ENCODE measurements around the gene RPL22.

DNA sequence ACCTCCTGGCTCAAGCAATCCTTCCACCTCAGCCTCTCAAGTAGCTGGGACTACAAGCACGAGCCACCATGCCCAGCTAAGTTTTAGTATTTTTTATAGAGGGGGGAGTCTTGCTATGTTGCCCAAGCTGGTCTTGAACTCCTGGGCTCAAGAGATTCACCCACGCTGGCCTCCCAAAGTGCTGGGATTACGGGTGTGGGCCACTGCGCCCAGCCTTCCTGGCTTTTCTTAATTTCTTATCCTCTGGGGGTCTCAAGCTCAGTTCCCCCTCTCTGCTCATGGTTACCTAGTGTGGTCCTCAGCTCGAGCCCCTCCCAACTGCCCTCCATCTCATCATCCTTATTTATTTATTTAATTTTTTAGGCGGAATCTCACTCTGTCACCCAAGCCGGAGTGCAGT, 2.9 kb upstream of the RPL22 start:
- no peak for TF ChIP-seq POLR2AphosphoS5 (IDR thresholded peaks at IDR 0.05; ENCODE audit: low read depth, low read length)
- TF ChIP-seq, protein P1, sequence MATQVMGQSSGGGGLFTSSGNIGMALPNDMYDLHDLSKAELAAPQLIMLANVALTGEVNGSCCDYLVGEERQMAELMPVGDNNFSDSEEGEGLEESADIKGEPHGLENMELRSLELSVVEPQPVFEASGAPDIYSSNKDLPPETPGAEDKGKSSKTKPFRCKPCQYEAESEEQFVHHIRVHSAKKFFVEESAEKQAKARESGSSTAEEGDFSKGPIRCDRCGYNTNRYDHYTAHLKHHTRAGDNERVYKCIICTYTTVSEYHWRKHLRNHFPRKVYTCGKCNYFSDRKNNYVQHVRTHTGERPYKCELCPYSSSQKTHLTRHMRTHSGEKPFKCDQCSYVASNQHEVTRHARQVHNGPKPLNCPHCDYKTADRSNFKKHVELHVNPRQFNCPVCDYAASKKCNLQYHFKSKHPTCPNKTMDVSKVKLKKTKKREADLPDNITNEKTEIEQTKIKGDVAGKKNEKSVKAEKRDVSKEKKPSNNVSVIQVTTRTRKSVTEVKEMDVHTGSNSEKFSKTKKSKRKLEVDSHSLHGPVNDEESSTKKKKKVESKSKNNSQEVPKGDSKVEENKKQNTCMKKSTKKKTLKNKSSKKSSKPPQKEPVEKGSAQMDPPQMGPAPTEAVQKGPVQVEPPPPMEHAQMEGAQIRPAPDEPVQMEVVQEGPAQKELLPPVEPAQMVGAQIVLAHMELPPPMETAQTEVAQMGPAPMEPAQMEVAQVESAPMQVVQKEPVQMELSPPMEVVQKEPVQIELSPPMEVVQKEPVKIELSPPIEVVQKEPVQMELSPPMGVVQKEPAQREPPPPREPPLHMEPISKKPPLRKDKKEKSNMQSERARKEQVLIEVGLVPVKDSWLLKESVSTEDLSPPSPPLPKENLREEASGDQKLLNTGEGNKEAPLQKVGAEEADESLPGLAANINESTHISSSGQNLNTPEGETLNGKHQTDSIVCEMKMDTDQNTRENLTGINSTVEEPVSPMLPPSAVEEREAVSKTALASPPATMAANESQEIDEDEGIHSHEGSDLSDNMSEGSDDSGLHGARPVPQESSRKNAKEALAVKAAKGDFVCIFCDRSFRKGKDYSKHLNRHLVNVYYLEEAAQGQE (IDR thresholded peaks at IDR 0.05; ENCODE audit: insufficient read depth in 1 of 2, low read depth in 2 of 2, low read length in 2 of 2) = no peak

Data from PFSK-1 (cell line).